AG08395 (cell line): ENCODE measurements around the gene MICU1.
A peak's percentile ranks its signal among the peaks of the same experiment; 100 is the strongest.
"Not testable (repeated sequence)": the region's sequence is repeated elsewhere in the genome, so short reads cannot be mapped to it uniquely, and the experiment has no call there.

Experiments used
- DNase-seq: peaks from one replicate; pipeline ENCODE4 v3.0.0; 2012; ENCODE audit warnings: mixed read lengths, low spot score

The MICU1 gene

GRCh38 chr10:72561745-72562166 lies 64.1 kb downstream of the MICU1 start:
- no peak for DNase-seq

GRCh38 chr10:72557362-72557761 lies 68.5 kb downstream of the MICU1 start:
- peak; percentile 8 for DNase-seq

- DNase-seq: peak; percentile 63
These were observed 73.0 kb downstream of the MICU1 start for GRCh38 chr10:72552857-72553256.

- DNase-seq: no peak
These were observed 75.6 kb downstream of the MICU1 start for GRCh38 chr10:72550239-72550638.

- DNase-seq: no peak
These were observed 80.3 kb downstream of the MICU1 start for GRCh38 chr10:72545546-72545945.

GRCh38 chr10:72543855-72544254 lies 82.0 kb downstream of the MICU1 start:
- DNase-seq: not testable (repeated sequence)

- no peak for DNase-seq
These were observed 83.5 kb downstream of the MICU1 start for GRCh38 chr10:72542396-72542815.

GRCh38 chr10:72541337-72541736 lies 84.5 kb downstream of the MICU1 start:
- no peak for DNase-seq

GRCh38 chr10:72540193-72540807 lies 85.6 kb downstream of the MICU1 start:
- DNase-seq: no peak

- DNase-seq: no peak
These were observed 86.7 kb downstream of the MICU1 start for GRCh38 chr10:72539137-72539536.

GRCh38 chr10:72525689-72526088 lies 100.2 kb downstream of the MICU1 start:
- DNase-seq: no peak

- peak; percentile 5 for DNase-seq
These were observed 100.6 kb downstream of the MICU1 start for GRCh38 chr10:72525277-72525676.

- no peak for DNase-seq
These were observed 101.4 kb downstream of the MICU1 start for GRCh38 chr10:72524489-72524888.

- no peak for DNase-seq
These were observed 101.9 kb downstream of the MICU1 start for GRCh38 chr10:72523932-72524396.

GRCh38 chr10:72523062-72523461 lies 102.8 kb downstream of the MICU1 start:
- no peak for DNase-seq

GRCh38 chr10:72517244-72517643 lies 108.6 kb downstream of the MICU1 start:
- no peak for DNase-seq

GRCh38 chr10:72515455-72515854 lies 110.4 kb downstream of the MICU1 start:
- no peak for DNase-seq

- no peak for DNase-seq
These were observed 112.0 kb downstream of the MICU1 start for GRCh38 chr10:72513910-72514309.

GRCh38 chr10:72511459-72511858 lies 114.4 kb downstream of the MICU1 start:
- no peak for DNase-seq

- no peak for DNase-seq
These were observed 115.9 kb downstream of the MICU1 start for GRCh38 chr10:72509941-72510340.

GRCh38 chr10:72509206-72509799 lies 116.6 kb downstream of the MICU1 start:
- no peak for DNase-seq

- no peak for DNase-seq
These were observed 117.8 kb downstream of the MICU1 start for GRCh38 chr10:72508033-72508432.

- no peak for DNase-seq
These were observed 119.4 kb downstream of the MICU1 start for GRCh38 chr10:72506474-72506873.

- DNase-seq: no peak
These were observed 120.4 kb downstream of the MICU1 start for GRCh38 chr10:72505435-72505834.
